Fibroblast of peridontal ligament (primary cell): ENCODE data around the gene AMELX.
A peak's percentile ranks its signal among the peaks of the same experiment; 100 is the strongest.

Source experiments
- DNase-seq: peaks from one replicate; pipeline ENCODE4 v3.0.0-alpha.2; 2010; ENCODE audit errors: extremely low read depth

AMELX gene

GRCh38 chrX:11293113-11293512, at the start of gene AMELX:
AMELX (plus strand) TSS chrX:11293413; CDS start chrX:11294789, 1,376 bp downstream.
- no peak for DNase-seq

GRCh38 chrX:11244636-11245035, 48.6 kb upstream of the AMELX start:
- peak; percentile 73 for DNase-seq

GRCh38 chrX:11254417-11255109, 38.6 kb upstream of the AMELX start:
- no peak for DNase-seq

GRCh38 chrX:11257290-11257689, 35.9 kb upstream of the AMELX start:
- DNase-seq = no peak

GRCh38 chrX:11257711-11258110, 35.5 kb upstream of the AMELX start:
- no peak for DNase-seq

GRCh38 chrX:11259437-11259836, 33.8 kb upstream of the AMELX start:
- no peak for DNase-seq

- DNase-seq = peak; percentile 82
These were observed 32.0 kb upstream of the AMELX start for GRCh38 chrX:11261260-11261659.

- no peak for DNase-seq
These were observed 28.3 kb upstream of the AMELX start for GRCh38 chrX:11264925-11265324.

- no peak for DNase-seq
These were observed 27.9 kb upstream of the AMELX start for GRCh38 chrX:11265352-11265751.

GRCh38 chrX:11266573-11267003, 26.6 kb upstream of the AMELX start:
- DNase-seq = no peak

GRCh38 chrX:11267425-11267824, 25.8 kb upstream of the AMELX start:
- no peak for DNase-seq

GRCh38 chrX:11269006-11269405, 24.2 kb upstream of the AMELX start:
- no peak for DNase-seq

- no peak for DNase-seq
These were observed 23.2 kb upstream of the AMELX start for GRCh38 chrX:11269996-11270395.

- DNase-seq = no peak
These were observed 20.9 kb upstream of the AMELX start for GRCh38 chrX:11272290-11272689.

- DNase-seq = no peak
These were observed 20.4 kb upstream of the AMELX start for GRCh38 chrX:11272863-11273262.

GRCh38 chrX:11273544-11273943, 19.7 kb upstream of the AMELX start:
- DNase-seq = peak; percentile 20

GRCh38 chrX:11282043-11282442, 11.2 kb upstream of the AMELX start:
- no peak for DNase-seq

- no peak for DNase-seq
These were observed 7.6 kb upstream of the AMELX start for GRCh38 chrX:11285651-11286050.

GRCh38 chrX:11287505-11287904, 5.7 kb upstream of the AMELX start:
- DNase-seq = peak; percentile 26

GRCh38 chrX:11290416-11291102, 2.7 kb upstream of the AMELX start:
- DNase-seq = no peak

GRCh38 chrX:11296051-11296450, 2.8 kb downstream of the AMELX start:
- DNase-seq = no peak

GRCh38 chrX:11298600-11298999, 5.4 kb downstream of the AMELX start:
- no peak for DNase-seq

GRCh38 chrX:11304829-11305228, 11.6 kb downstream of the AMELX start:
- no peak for DNase-seq
